Fibroblast of lung (primary cell): ENCODE results near the gene HIPK2. TPM values are rescaled to one million over a fixed set of nuclear protein-coding genes. Genes with fewer than 3 reads are reported as not detected.
A peak's percentile ranks its signal among the peaks of the same experiment; 100 is the strongest.

Experiments used
- DNase-seq, 2 donors: peaks; one replicate each; pipeline versions ENCODE4 v3.0.0 to v3.0.0-alpha.2; 2010; ENCODE audit warnings: low read depth in 2 of 2
- H2AFZ ChIP-seq: 2 replicates; pipeline ENCODE4 v1.5.1; 2012; ENCODE audit warnings: low read length, control low read depth, inconsistent platforms
- H3K27ac ChIP-seq: 2 replicates; pipeline ENCODE4 v1.5.1; 2011; ENCODE audit warnings: low read length, control low read depth; ENCODE audit not compliant: insufficient read depth
- H3K27me3 ChIP-seq: 2 replicates; pipeline ENCODE4 v1.5.1; 2011; ENCODE audit warnings: mild to moderate bottlenecking, low read length; ENCODE audit not compliant: control insufficient read depth, insufficient read depth
- H3K36me3 ChIP-seq: 2 replicates; pipeline ENCODE4 v1.5.1; 2011; ENCODE audit warnings: low read length; ENCODE audit not compliant: control insufficient read depth, insufficient read depth
- H3K4me1 ChIP-seq: 2 replicates; pipeline ENCODE4 v1.5.1; 2011; ENCODE audit warnings: low read length; ENCODE audit not compliant: control insufficient read depth, insufficient read depth; ENCODE audit errors: extremely low read depth
- H3K4me2 ChIP-seq: 2 replicates; pipeline ENCODE4 v1.5.1; 2011; ENCODE audit warnings: low read length, control low read depth; ENCODE audit not compliant: insufficient read depth; ENCODE audit errors: extremely low read depth
- H3K4me3 ChIP-seq, 4 experiments: fragments of 200-600 bp in 1 of 4; sonication (generic) in 1 of 4; replicated peaks in 1 of 4; 2 replicates each; pipeline ENCODE4 v1.5.1; 2011 to 2016; ENCODE audit warnings: low read length in 4 of 4, low read depth in 3 of 4, mild to moderate bottlenecking in 3 of 4, control low read depth in 2 of 4, inconsistent platforms in 1 of 4, mixed read lengths in 1 of 4; ENCODE audit not compliant: insufficient read depth in 1 of 4; ENCODE audit errors: control extremely low read depth in 1 of 4
- H3K79me2 ChIP-seq: 2 replicates; pipeline ENCODE4 v1.5.1; 2012; ENCODE audit warnings: mild to moderate bottlenecking, low read length, inconsistent platforms; ENCODE audit not compliant: control insufficient read depth, insufficient read depth
- H3K9ac ChIP-seq: 2 replicates; pipeline ENCODE4 v1.5.1; 2011; ENCODE audit warnings: mild to moderate bottlenecking, low read length, control low read depth; ENCODE audit not compliant: insufficient read depth
- H3K9me3 ChIP-seq: 2 replicates; pipeline ENCODE4 v1.5.1; 2012; ENCODE audit warnings: low read depth, low read length; ENCODE audit not compliant: control insufficient read depth, insufficient read depth
- H4K20me1 ChIP-seq: 2 replicates; pipeline ENCODE4 v1.5.1; 2011; ENCODE audit warnings: low read length; ENCODE audit not compliant: control insufficient read depth, insufficient read depth; ENCODE audit errors: extremely low read depth
- CTCF ChIP-seq, 2 donors: IDR thresholded peaks in 1 of 2; conservative IDR thresholded peaks in 1 of 2; 1 replicate in 1 of 2; 2 replicates in 1 of 2; pipeline ENCODE4 v1.5.1; 2011 to 2012; ENCODE audit warnings: low read length in 2 of 2, control low read depth in 1 of 2, inconsistent platforms in 1 of 2, low read depth in 1 of 2, mild to moderate bottlenecking in 1 of 2
- EZH2 ChIP-seq: IDR thresholded peaks from 2 replicates; pipeline ENCODE4 v1.5.1; 2012; ENCODE audit warnings: low read length, control low read depth, mild to moderate bottlenecking; ENCODE audit errors: missing control alignments
- polyA plus RNA-seq, 2 donors: library from polyadenylated mRNA; depleted of rRNA in 1 of 2; stranded (reverse) in 1 of 2; unstranded in 1 of 2; fragments of >200 nt; gene quantifications; 2 replicates each; pipeline ENCODE4 v1.2.1, GENCODE V29; 2011 to 2012; ENCODE audit warnings: missing spikeins in 1 of 2
- total RNA-seq: library from RNA; depleted of rRNA; stranded (reverse); fragments of >200 nt; gene quantifications from 2 replicates; pipeline ENCODE4 v1.2.1, GENCODE V29; 2014

The HIPK2 gene
- total and polyA plus RNA-seq, 2 donors (not counting 1 experiment from before 2014, with no cell fraction given), result 10.1 to 11.1 TPM

DNA sequence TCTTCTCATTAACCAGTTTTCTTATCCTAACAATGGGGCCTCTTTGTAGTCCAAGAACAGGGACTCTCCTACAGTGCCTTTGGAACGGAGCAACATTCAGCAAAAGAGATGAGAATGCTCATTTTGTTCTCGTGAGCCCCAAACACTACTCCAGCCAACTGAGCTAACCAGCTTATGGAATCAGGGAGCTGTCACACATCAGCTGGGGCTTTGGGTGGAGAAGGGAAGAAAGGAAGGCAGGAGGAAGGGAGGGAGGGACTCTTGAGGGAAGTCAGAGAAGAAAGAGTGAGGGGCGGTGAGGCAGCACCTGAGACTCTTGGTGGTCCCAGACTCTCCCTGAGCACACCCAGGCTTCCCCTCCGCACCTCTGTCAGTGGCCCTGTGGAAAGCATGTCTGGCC, 131.2 kb downstream of the HIPK2 start:
- H3K9ac ChIP-seq, result no peak overlapping the region
- H3K4me1 ChIP-seq, result peaks cover 5% of the 10 kb centered on the region
- peaks cover 16% of the 10 kb centered on the region for H3K79me2 ChIP-seq
- no peak overlapping the region for H3K4me2 ChIP-seq
- no peak overlapping the region for H3K4me3 ChIP-seq
- no peak overlapping the region for H2AFZ ChIP-seq
- H3K36me3 ChIP-seq, result peaks cover 2% of the 10 kb centered on the region
- DNase-seq, result no peak
- no peak overlapping the region for H3K27ac ChIP-seq
- H4K20me1 ChIP-seq, result no peaks in the 10 kb centered on the region
- TF ChIP-seq EZH2, result no peak
- TF ChIP-seq CTCF (conservative IDR thresholded peaks at IDR 0.05 in 1 of 2, IDR thresholded peaks at IDR 0.05 in 1 of 2; ENCODE audit: low read depth in 1 of 2, low read length in 2 of 2), result no peak
- H3K27me3 ChIP-seq, result no peaks in the 10 kb centered on the region
- H3K9me3 ChIP-seq, result no peaks in the 10 kb centered on the region

GRCh38 chr7:139645572-139646523, 131.9 kb downstream of the HIPK2 start:
- H2AFZ ChIP-seq, result no peak overlapping the region
- peak; percentile 90 to 92 for TF ChIP-seq CTCF (conservative IDR thresholded peaks at IDR 0.05 in 1 of 2, IDR thresholded peaks at IDR 0.05 in 1 of 2; ENCODE audit: low read depth in 1 of 2, low read length in 2 of 2)
- no peak for TF ChIP-seq EZH2
- H3K4me1 ChIP-seq, result peaks cover 5% of the 10 kb centered on the region
- no peaks in the 10 kb centered on the region for H4K20me1 ChIP-seq
- H3K36me3 ChIP-seq, result peaks cover 4% of the 10 kb centered on the region
- H3K27me3 ChIP-seq, result no peaks in the 10 kb centered on the region
- no peak overlapping the region for H3K9ac ChIP-seq
- peak; percentile 66 to 89 for DNase-seq
- peaks cover 14% of the 10 kb centered on the region for H3K79me2 ChIP-seq
- H3K27ac ChIP-seq, result no peak overlapping the region
- H3K4me2 ChIP-seq, result no peak overlapping the region
- H3K9me3 ChIP-seq, result no peaks in the 10 kb centered on the region
- H3K4me3 ChIP-seq, result no peak overlapping the region

DNA sequence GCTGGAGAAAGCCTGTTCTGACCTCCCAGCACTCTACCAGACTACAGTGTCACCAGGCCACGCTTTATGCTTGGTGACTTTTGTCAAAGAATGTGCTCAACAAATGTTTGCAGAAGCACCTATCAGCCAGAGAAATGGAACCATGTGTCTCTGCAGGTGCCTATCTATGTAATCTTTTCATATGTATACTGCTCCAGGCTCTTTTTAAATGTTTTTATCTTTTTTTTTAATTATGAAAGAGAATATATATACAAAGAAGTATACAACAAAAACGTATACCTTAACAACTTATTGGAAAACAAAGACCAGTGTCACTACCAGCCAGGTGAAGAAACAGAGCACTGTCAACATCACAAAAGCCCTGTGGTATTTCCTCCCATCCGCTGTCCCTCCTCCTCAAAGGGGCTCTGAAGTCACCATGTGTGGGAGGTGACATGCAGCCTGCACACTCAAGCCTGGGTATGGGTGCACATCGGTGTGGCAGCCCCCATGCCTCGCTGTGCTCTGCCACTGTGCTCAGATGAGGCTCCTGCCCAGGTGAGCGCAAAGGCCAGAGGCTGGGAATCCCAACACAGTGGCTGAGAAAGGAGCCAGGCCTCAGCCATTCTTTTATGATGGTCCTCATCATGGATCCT, 133.7 kb downstream of the HIPK2 start:
- no peak for DNase-seq
- Histone ChIP-seq H3K9ac (no peak overlapping the region), H2AFZ (no peak overlapping the region), H3K27me3 (no peaks in the 10 kb centered on the region), H3K79me2 (peaks cover 13% of the 10 kb centered on the region), H3K27ac (no peak overlapping the region), H3K4me3 (no peak overlapping the region), H3K4me1 (peaks cover 5% of the 10 kb centered on the region), H3K4me2 (no peak overlapping the region), H3K36me3 (peaks cover 4% of the 10 kb centered on the region), H3K9me3 (no peaks in the 10 kb centered on the region), H4K20me1 (no peaks in the 10 kb centered on the region)
- TF ChIP-seq EZH2 (no peak), CTCF (conservative IDR thresholded peaks at IDR 0.05 in 1 of 2, IDR thresholded peaks at IDR 0.05 in 1 of 2; ENCODE audit: low read depth in 1 of 2, low read length in 2 of 2) (no peak)
